ENCODE results near the gene ZC3H18.
A peak's percentile ranks its signal among the peaks of the same experiment; 100 is the strongest.

Gene ZC3H18

GRCh38 chr16:88659160-88659559 is 89.0 kb downstream of the ZC3H18 start:
- no peak for TF ChIP-seq CTCF (IDR thresholded peaks at IDR 0.05; ENCODE audit: low read depth, low read length, missing control alignments)
- no peak overlapping the region for H3K4me3 ChIP-seq (replicated peaks; ENCODE audit: low read depth, low read length)
- no peak for DNase-seq (ENCODE audit: extremely low read depth, low read depth)

GRCh38 chr16:88661468-88661867 is 91.3 kb downstream of the ZC3H18 start:
- TF ChIP-seq CTCF (IDR thresholded peaks at IDR 0.05; ENCODE audit: low read depth, low read length, missing control alignments), result no peak
- no peak for DNase-seq (ENCODE audit: extremely low read depth, low read depth)
- peak overlapping the region; percentile 83 for H3K4me3 ChIP-seq (replicated peaks; ENCODE audit: low read depth, low read length)

GRCh38 chr16:88662222-88662842 is 92.1 kb downstream of the ZC3H18 start:
- peak overlapping the region; percentile 83 for H3K4me3 ChIP-seq (replicated peaks; ENCODE audit: low read depth, low read length)
- no peak for TF ChIP-seq CTCF (IDR thresholded peaks at IDR 0.05; ENCODE audit: low read depth, low read length, missing control alignments)
- DNase-seq (ENCODE audit: extremely low read depth, low read depth), result no peak

GRCh38 chr16:88662843-88663606 is 92.8 kb downstream of the ZC3H18 start, which contains the start of gene MVD:
TSS of gene MVD (minus strand) at chr16:88663091. CDS start at chr16:88663080, 11 bp downstream.
- DNase-seq (ENCODE audit: extremely low read depth, low read depth), result peak; percentile 89
- peak within 1 kb of the TSS; percentile 83 for H3K4me3 ChIP-seq (replicated peaks; ENCODE audit: low read depth, low read length)
- peak; percentile 5 for TF ChIP-seq CTCF (IDR thresholded peaks at IDR 0.05; ENCODE audit: low read depth, low read length, missing control alignments)

- TF ChIP-seq CTCF (IDR thresholded peaks at IDR 0.05; ENCODE audit: low read depth, low read length, missing control alignments), result no peak
- no peak overlapping the region for H3K4me3 ChIP-seq (replicated peaks; ENCODE audit: low read depth, low read length)
- no peak for DNase-seq (ENCODE audit: extremely low read depth, low read depth)
Measured at GRCh38 chr16:88665148-88665547, 94.9 kb downstream of the ZC3H18 start.

- no peak overlapping the region for H3K4me3 ChIP-seq (replicated peaks; ENCODE audit: low read depth, low read length)
- no peak for DNase-seq (ENCODE audit: extremely low read depth, low read depth)
- TF ChIP-seq CTCF (IDR thresholded peaks at IDR 0.05; ENCODE audit: low read depth, low read length, missing control alignments), result no peak
Measured at GRCh38 chr16:88665570-88665969, 95.4 kb downstream of the ZC3H18 start.
